ENCODE measurements around the gene DMRTC2. TPM values are rescaled to one million over a fixed set of nuclear protein-coding genes. Genes with fewer than 3 reads are reported as not detected.

DMRTC2 gene
- total and polyA plus RNA-seq, 2 donors (not counting 1 experiment from before 2014, with no cell fraction given): not detected

GRCh38 chr19:41843371-41843770 lies 1.5 kb upstream of the DMRTC2 start:
- Mint-ChIP-seq H3K4me1 (no peaks in the 10 kb centered on the region), H3K9me3 (ENCODE audit: insufficient read depth) (no peaks in the 10 kb centered on the region), H3K4me3 (no peak overlapping the region), H3K27ac (peak overlapping the region; percentile 50), H3K27me3 (peaks cover 12% of the 10 kb centered on the region)
- no peak for TF ChIP-seq EZH2 (IDR thresholded peaks at IDR 0.05; ENCODE audit: borderline replicate concordance, insufficient read depth, low read depth, low read length, poor library complexity, severe bottlenecking)
- TF ChIP-seq, protein P1, sequence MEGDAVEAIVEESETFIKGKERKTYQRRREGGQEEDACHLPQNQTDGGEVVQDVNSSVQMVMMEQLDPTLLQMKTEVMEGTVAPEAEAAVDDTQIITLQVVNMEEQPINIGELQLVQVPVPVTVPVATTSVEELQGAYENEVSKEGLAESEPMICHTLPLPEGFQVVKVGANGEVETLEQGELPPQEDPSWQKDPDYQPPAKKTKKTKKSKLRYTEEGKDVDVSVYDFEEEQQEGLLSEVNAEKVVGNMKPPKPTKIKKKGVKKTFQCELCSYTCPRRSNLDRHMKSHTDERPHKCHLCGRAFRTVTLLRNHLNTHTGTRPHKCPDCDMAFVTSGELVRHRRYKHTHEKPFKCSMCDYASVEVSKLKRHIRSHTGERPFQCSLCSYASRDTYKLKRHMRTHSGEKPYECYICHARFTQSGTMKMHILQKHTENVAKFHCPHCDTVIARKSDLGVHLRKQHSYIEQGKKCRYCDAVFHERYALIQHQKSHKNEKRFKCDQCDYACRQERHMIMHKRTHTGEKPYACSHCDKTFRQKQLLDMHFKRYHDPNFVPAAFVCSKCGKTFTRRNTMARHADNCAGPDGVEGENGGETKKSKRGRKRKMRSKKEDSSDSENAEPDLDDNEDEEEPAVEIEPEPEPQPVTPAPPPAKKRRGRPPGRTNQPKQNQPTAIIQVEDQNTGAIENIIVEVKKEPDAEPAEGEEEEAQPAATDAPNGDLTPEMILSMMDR (IDR thresholded peaks at IDR 0.05): no peak
- no peaks in the 10 kb centered on the region for H3K36me3 ChIP-seq (replicated peaks in 1 of 2; ENCODE audit: control extremely low read depth in 1 of 2, control insufficient read depth in 1 of 2, extremely low read depth in 1 of 2, insufficient read depth in 2 of 2, low read length in 1 of 2)
- POLR2A ChIA-PET: no interaction called here
- intact Hi-C loops (cut with micrococcal nuclease): no loop called here
- no peak for DNase-seq
- no peak overlapping the region for H3K27ac ChIP-seq (ENCODE audit: low read length in 2 of 2)
- no peaks in the 10 kb centered on the region for H4K20me1 ChIP-seq (ENCODE audit: control insufficient read depth, insufficient read depth, low read length, poor library complexity, severe bottlenecking)
- CTCF ChIA-PET: no interaction called here
- H3K27me3 ChIP-seq (replicated peaks in 1 of 4; ENCODE audit: control extremely low read depth in 1 of 4, control insufficient read depth in 3 of 4, insufficient read depth in 4 of 4, low read length in 3 of 4): peaks cover 0 to 9% (median 3%) of the 10 kb centered on the region in 4 experiments
- H3K4me3 ChIP-seq (ENCODE audit: control extremely low read depth in 1 of 5, extremely low read depth in 1 of 5, insufficient read depth in 1 of 5, low read depth in 2 of 5, low read length in 4 of 5): no peak overlapping the region
- H3K9me3 ChIP-seq (ENCODE audit: control extremely low read depth in 1 of 3, control insufficient read depth in 2 of 3, insufficient read depth in 1 of 3, low read length in 2 of 3): peaks cover 0 to 9% (median 0%) of the 10 kb centered on the region in 3 donors
- no peaks in the 10 kb centered on the region for H3K4me1 ChIP-seq (ENCODE audit: control insufficient read depth in 2 of 2, insufficient read depth in 2 of 2, low read length in 2 of 2)
- 65% methylated on average over 7 of the region's 7 CpGs for WGBS (ENCODE audit: insufficient coverage)
- H2AFZ ChIP-seq (ENCODE audit: insufficient read depth, low read depth, low read length, poor library complexity, severe bottlenecking): no peak overlapping the region
- H3K9ac ChIP-seq (ENCODE audit: low read length): no peak overlapping the region
- H3K4me2 ChIP-seq (replicated peaks; ENCODE audit: low read depth, low read length, poor library complexity, severe bottlenecking): no peak overlapping the region
- ATAC-seq (ENCODE audit: low read depth): no peak
- no peaks in the 10 kb centered on the region for H3K79me2 ChIP-seq (ENCODE audit: control insufficient read depth, insufficient read depth, low read length)

DNA sequence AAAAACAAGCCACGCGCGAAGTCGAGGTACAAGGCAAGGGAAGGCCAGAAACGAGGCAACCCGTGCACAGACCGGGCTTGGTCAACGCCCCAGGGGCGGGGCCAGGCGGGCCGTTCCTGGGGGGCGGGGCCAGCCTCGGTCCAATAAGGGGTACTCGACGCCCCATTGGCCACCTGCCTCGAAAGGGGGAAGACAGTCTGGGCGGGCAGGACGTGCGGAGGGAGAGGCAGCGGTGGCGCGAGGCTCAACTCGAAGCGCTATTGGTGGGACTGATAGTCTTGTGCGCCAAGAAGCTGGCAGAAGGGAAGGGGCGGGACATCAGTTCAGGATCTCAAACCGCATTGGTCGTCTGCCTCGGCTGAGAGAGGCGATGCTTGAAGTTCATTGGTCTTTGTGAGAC lies 241 bp upstream of the DMRTC2 start, which contains the start of gene LYPD4:
Gene LYPD4, minus strand, starts transcription at position 83 of the 400 bp plus-strand sequence. CDS start 5,398 bp downstream, outside the sequence.
- no peaks in the 10 kb centered on the region for H3K4me1 ChIP-seq (ENCODE audit: control insufficient read depth in 2 of 2, insufficient read depth in 2 of 2, low read length in 2 of 2)
- H3K4me2 ChIP-seq (replicated peaks; ENCODE audit: low read depth, low read length, poor library complexity, severe bottlenecking): no peak within 1 kb of the TSS
- no peaks in the 10 kb centered on the region for H3K36me3 ChIP-seq (replicated peaks in 1 of 2; ENCODE audit: control extremely low read depth in 1 of 2, control insufficient read depth in 1 of 2, extremely low read depth in 1 of 2, insufficient read depth in 2 of 2, low read length in 1 of 2)
- DNase-seq (no peak), ATAC-seq (ENCODE audit: low read depth) (no peak)
- peaks cover 0 to 9% (median 0%) of the 10 kb centered on the region in 3 donors for H3K9me3 ChIP-seq (ENCODE audit: control extremely low read depth in 1 of 3, control insufficient read depth in 2 of 3, insufficient read depth in 1 of 3, low read length in 2 of 3)
- no peak within 1 kb of the TSS for H3K9ac ChIP-seq (ENCODE audit: low read length)
- peaks cover 0 to 1% (median 0%) of the 10 kb centered on the region in 4 experiments for H3K27me3 ChIP-seq (replicated peaks in 1 of 4; ENCODE audit: control extremely low read depth in 1 of 4, control insufficient read depth in 3 of 4, insufficient read depth in 4 of 4, low read length in 3 of 4)
- peaks cover 8% of the 10 kb centered on the region for H3K27me3 Mint-ChIP-seq
- peak within 1 kb of the TSS; percentile 50 for H3K27ac Mint-ChIP-seq
- intact Hi-C loops (cut with micrococcal nuclease): no loop called here
- no peaks in the 10 kb centered on the region for H4K20me1 ChIP-seq (ENCODE audit: control insufficient read depth, insufficient read depth, low read length, poor library complexity, severe bottlenecking)
- H3K4me1 Mint-ChIP-seq: no peaks in the 10 kb centered on the region
- H3K4me3 ChIP-seq (ENCODE audit: control extremely low read depth in 1 of 5, extremely low read depth in 1 of 5, insufficient read depth in 1 of 5, low read depth in 2 of 5, low read length in 4 of 5): no peak within 1 kb of the TSS
- ChIA-PET CTCF (no interaction called here), POLR2A (no interaction called here)
- no peaks in the 10 kb centered on the region for H3K9me3 Mint-ChIP-seq (ENCODE audit: insufficient read depth)
- 88% methylated on average over 30 of the region's 30 CpGs for WGBS (ENCODE audit: insufficient coverage)
- H3K79me2 ChIP-seq (ENCODE audit: control insufficient read depth, insufficient read depth, low read length): no peaks in the 10 kb centered on the region
- no peak within 1 kb of the TSS for H3K27ac ChIP-seq (ENCODE audit: low read length in 2 of 2)
- H3K4me3 Mint-ChIP-seq: no peak within 1 kb of the TSS
- no peak within 1 kb of the TSS for H2AFZ ChIP-seq (ENCODE audit: insufficient read depth, low read depth, low read length, poor library complexity, severe bottlenecking)
- TF ChIP-seq, protein P1 (IDR thresholded peaks at IDR 0.05): no peak
- TF ChIP-seq EZH2 (IDR thresholded peaks at IDR 0.05; ENCODE audit: borderline replicate concordance, insufficient read depth, low read depth, low read length, poor library complexity, severe bottlenecking): no peak
